HCT116 (cell line): ENCODE results near the gene TTLL6. TPM values are rescaled to one million over a fixed set of nuclear protein-coding genes. Genes with fewer than 3 reads are reported as not detected.

Source experiments
- ATAC-seq: fragments of 200-7000 bp; cut with Tn5 transposase; 2 replicates; pipeline ENCODE4 v1.9.1; 2020; ENCODE audit warnings: mild to moderate bottlenecking, moderate library complexity
- BruUV-seq: library from RNA; stranded (reverse); fragments of 400-500 nt; replicated peaks from 2 replicates; lab custom pipeline; 2021; lab: Mats Ljungman, UMichigan
- CTCF ChIA-PET: fragments of 300-600 bp; sonication (Branson Sonifier 250); formaldehyde crosslinking; loops from one replicate; lab custom pipeline; 2021; ENCODE audit warnings: antibody characterized with exemption; lab: Charles Lee
- POLR2A ChIA-PET: fragments of 300-600, 350-600 bp; sonication (Branson Sonifier 250); formaldehyde crosslinking; loops from one replicate; lab custom pipeline; 2021; ENCODE audit warnings: antibody characterized with exemption; lab: Charles Lee
- RAD21 ChIA-PET, 2 experiments: fragments of 300-600 bp; sonication (Branson Sonifier 250); formaldehyde crosslinking; loops; one replicate each; lab custom pipeline; 2023; ENCODE audit warnings: low total read pairs in 2 of 2; ENCODE audit not compliant: uncharacterized antibody in 2 of 2, unreplicated experiment in 2 of 2, low non-redundant PET in 1 of 2; lab: Charles Lee
- DNase-seq: peaks from one replicate; pipeline ENCODE4 v3.0.0-alpha.2; 2010; ENCODE audit warnings: low read depth, low spot score
- H2AFZ ChIP-seq: fragments of 200-600 bp; shearing (Covaris generic), sonication (generic); 2 replicates; pipeline ENCODE4 v1.6.1; 2017; ENCODE audit warnings: low read depth, mixed run types, mixed read lengths, antibody characterized with exemption, low read length; ENCODE audit not compliant: poor library complexity, severe bottlenecking
- H3K27ac ChIP-seq: 2 replicates; pipeline ENCODE4 v1.5.1; 2012; ENCODE audit warnings: low read depth, low read length
- H3K27me3 ChIP-seq: fragments of 200-600 bp; sonication (generic); 2 replicates; pipeline ENCODE4 v1.6.1; 2016; ENCODE audit warnings: mixed run types, low read length, mixed read lengths; ENCODE audit not compliant: insufficient read depth
- H3K36me3 ChIP-seq, 2 experiments: fragments of 200-500 bp in 1 of 2; fragments of 200-600 bp in 1 of 2; sonication (Bioruptor generic) in 1 of 2; sonication (generic) in 1 of 2; 2 replicates each; pipeline versions ENCODE4 v1.5.1 to v1.6.1; 2014 to 2016; ENCODE audit warnings: low read length in 2 of 2, inconsistent platforms in 1 of 2, mixed read lengths in 1 of 2, mixed run types in 1 of 2; ENCODE audit not compliant: insufficient read depth in 2 of 2, control insufficient read depth in 1 of 2
- H3K4me1 ChIP-seq, 2 experiments: fragments of 200-600 bp in 1 of 2; sonication (generic) in 1 of 2; 2 replicates each; pipeline versions ENCODE4 v1.5.1 to v1.6.1; 2012 to 2017; ENCODE audit warnings: low read length in 2 of 2, inconsistent platforms in 1 of 2, mild to moderate bottlenecking in 1 of 2, mixed read lengths in 1 of 2, mixed run types in 1 of 2, moderate library complexity in 1 of 2; ENCODE audit not compliant: insufficient read depth in 2 of 2, control insufficient read depth in 1 of 2
- H3K4me2 ChIP-seq: fragments of 200-600 bp; sonication (generic); 2 replicates; pipeline ENCODE4 v1.6.1; 2017; ENCODE audit warnings: mixed run types, low read length, mixed read lengths
- H3K4me3 ChIP-seq, 2 experiments: fragments of 200-600 bp in 1 of 2; sonication (generic) in 1 of 2; replicated peaks in 1 of 2; 2 replicates each; pipeline ENCODE4 v1.5.1; 2011 to 2016; ENCODE audit warnings: low read length in 2 of 2, control low read depth in 1 of 2, low read depth in 1 of 2, mild to moderate bottlenecking in 1 of 2, mixed read lengths in 1 of 2, mixed run types in 1 of 2
- H3K79me2 ChIP-seq: fragments of 200-600 bp; sonication (generic); 2 replicates; pipeline ENCODE4 v1.6.1; 2017; ENCODE audit warnings: mild to moderate bottlenecking, mixed run types, low read length, moderate library complexity, mixed read lengths; ENCODE audit not compliant: insufficient read depth
- H3K9ac ChIP-seq: fragments of 200-600 bp; sonication (generic); 2 replicates; pipeline ENCODE4 v1.6.1; 2016; ENCODE audit warnings: low read length, mixed read lengths
- H3K9me2 ChIP-seq: fragments of 200-600 bp; sonication (generic), shearing (Covaris generic); 2 replicates; pipeline ENCODE4 v1.6.1; 2017; ENCODE audit warnings: mixed run types, mild to moderate bottlenecking, moderate library complexity; ENCODE audit not compliant: insufficient read depth
- H3K9me3 ChIP-seq, 2 experiments: fragments of 200-500 bp in 1 of 2; fragments of 200-600 bp in 1 of 2; sonication (Bioruptor generic) in 1 of 2; sonication (generic) in 1 of 2; 2 replicates each; pipeline ENCODE4 v1.6.1; 2014 to 2017; ENCODE audit warnings: low read length in 2 of 2, mixed read lengths in 2 of 2, inconsistent platforms in 1 of 2, low read depth in 1 of 2, mild to moderate bottlenecking in 1 of 2, mixed run types in 1 of 2, moderate library complexity in 1 of 2; ENCODE audit not compliant: control insufficient read depth in 1 of 2, insufficient read depth in 1 of 2
- H4K20me1 ChIP-seq: fragments of 200-600 bp; sonication (generic), shearing (Covaris generic); 2 replicates; pipeline ENCODE4 v1.6.1; 2017; ENCODE audit warnings: mixed run types, mild to moderate bottlenecking, moderate library complexity; ENCODE audit not compliant: insufficient read depth
- ATF3 ChIP-seq: IDR thresholded peaks from 2 replicates; pipeline ENCODE4 v1.6.1; 2012
- CBX3 ChIP-seq: IDR thresholded peaks from 2 replicates; pipeline ENCODE4 v1.6.1; 2012; ENCODE audit warnings: low read depth
- CEBPB ChIP-seq: IDR thresholded peaks from 2 replicates; pipeline ENCODE4 v1.6.1; 2012; ENCODE audit warnings: low read depth
- CTCF ChIP-seq, 3 experiments: fragments of 200-600 bp in 1 of 3; sonication (generic) in 1 of 3; IDR thresholded peaks in 2 of 3; conservative IDR thresholded peaks in 1 of 3; 2 replicates each; pipeline ENCODE4 v1.5.1; 2012 to 2017; ENCODE audit warnings: low read depth in 2 of 3, low read length in 2 of 3, antibody characterized with exemption in 1 of 3, borderline replicate concordance in 1 of 3, control low read depth in 1 of 3, mild to moderate bottlenecking in 1 of 3, mixed read lengths in 1 of 3, mixed run types in 1 of 3, moderate library complexity in 1 of 3; ENCODE audit not compliant: insufficient read depth in 1 of 3
- ELF1 ChIP-seq: IDR thresholded peaks from 2 replicates; pipeline ENCODE4 v1.6.1; 2012; ENCODE audit warnings: low read depth, borderline replicate concordance
- EZH2 ChIP-seq: fragments of 200-600 bp; sonication (generic); IDR thresholded peaks from 2 replicates; pipeline ENCODE4 v1.6.1; 2017; ENCODE audit warnings: antibody characterized with exemption, mixed run types
- EZH2phosphoT487 ChIP-seq: fragments of 200-600 bp; IDR thresholded peaks from 2 replicates; pipeline ENCODE4 v1.6.1; 2018; ENCODE audit warnings: antibody characterized with exemption, borderline replicate concordance
- FOSL1 ChIP-seq: IDR thresholded peaks from 2 replicates; pipeline ENCODE4 v1.6.1; 2012; ENCODE audit warnings: low read depth
- JUND ChIP-seq: IDR thresholded peaks from 2 replicates; pipeline ENCODE4 v1.6.1; 2012
- MAX ChIP-seq: IDR thresholded peaks from 2 replicates; pipeline ENCODE4 v1.6.1; 2012
- POLR2AphosphoS5 ChIP-seq: IDR thresholded peaks from 2 replicates; pipeline ENCODE4 v1.6.1; 2011; ENCODE audit warnings: mild to moderate bottlenecking, low read depth, low read length, moderate library complexity
- RAD21 ChIP-seq: IDR thresholded peaks from 2 replicates; pipeline ENCODE4 v1.6.1; 2012; ENCODE audit warnings: low read depth, mild to moderate bottlenecking
- SP1 ChIP-seq: IDR thresholded peaks from 2 replicates; pipeline ENCODE4 v1.6.1; 2012; ENCODE audit warnings: low read depth
- SRF ChIP-seq: IDR thresholded peaks from 2 replicates; pipeline ENCODE4 v1.6.1; 2012; ENCODE audit warnings: low read depth
- TCF7L2 ChIP-seq: IDR thresholded peaks from 2 replicates; pipeline ENCODE4 v1.7.0; 2011; ENCODE audit warnings: borderline replicate concordance, inconsistent platforms; ENCODE audit not compliant: insufficient read depth, insufficient read length; ENCODE audit errors: extremely low read depth
- YY1 ChIP-seq: IDR thresholded peaks from 2 replicates; pipeline ENCODE4 v1.6.1; 2011; ENCODE audit warnings: low read length, low read depth, moderate library complexity, mild to moderate bottlenecking; ENCODE audit not compliant: insufficient replicate concordance; ENCODE audit errors: extremely low read depth
- ZBTB33 ChIP-seq: IDR thresholded peaks from 2 replicates; pipeline ENCODE4 v1.6.1; 2011; ENCODE audit warnings: mild to moderate bottlenecking, low read length, moderate library complexity; ENCODE audit not compliant: insufficient replicate concordance; ENCODE audit errors: extremely low read depth
- ZFX ChIP-seq: fragments of 450-650 bp; IDR thresholded peaks from 2 replicates; pipeline ENCODE4 v1.6.1; 2017
- intact Hi-C: fragments of 100-400 bp; cut with micrococcal nuclease; formaldehyde crosslinking; loops from 2 replicates; pipeline ENCODE4 v1.10.0; 2022
- total RNA-seq: library from RNA; stranded (reverse); gene quantifications from one replicate; pipeline ENCODE4 v1.2.1, GENCODE V29; 2021; ENCODE audit not compliant: unreplicated experiment

Gene TTLL6
- total RNA-seq, 1 experiment from 2014 or later: 0.79 TPM

- DNase-seq (no peak), ATAC-seq (no peak)
- Histone ChIP-seq H3K27me3 (no peaks in the 10 kb centered on the region), H3K9ac (no peak overlapping the region), H4K20me1 (no peaks in the 10 kb centered on the region), H3K9me3 (no peaks in the 10 kb centered on the region), H3K27ac (no peak overlapping the region), H3K4me3 (no peak overlapping the region), H3K9me2 (no peaks in the 10 kb centered on the region), H3K36me3 (no peaks in the 10 kb centered on the region), H3K4me2 (no peak overlapping the region), H3K4me1 (peaks cover 5 to 13% of the 10 kb centered on the region in 2 experiments; a peak in 2 of 4 replicates), H3K79me2 (peaks cover 38% of the 10 kb centered on the region; the same call in 1 of the 2 replicates), H2AFZ (no peak overlapping the region)
- intact Hi-C loops: no loop called here
- TF ChIP-seq POLR2AphosphoS5: no peak
- no peak for TF ChIP-seq ZFX
- no peak for TF ChIP-seq TCF7L2
- no peak for TF ChIP-seq JUND
- no peak for TF ChIP-seq MAX
- no peak for TF ChIP-seq CEBPB
- TF ChIP-seq CBX3: no peak
- TF ChIP-seq ELF1: no peak
- TF ChIP-seq ATF3: no peak
- TF ChIP-seq YY1: no peak
- no peak for TF ChIP-seq ZBTB33
- TF ChIP-seq RAD21: no peak
- no peak for TF ChIP-seq SP1
- TF ChIP-seq FOSL1: no peak
- TF ChIP-seq CTCF (IDR thresholded peaks at IDR 0.05 in 2 of 3, conservative IDR thresholded peaks at IDR 0.05 in 1 of 3; ENCODE audit: borderline replicate concordance in 1 of 3, insufficient read depth in 1 of 3, low read depth in 2 of 3, low read length in 2 of 3): no peak
- TF ChIP-seq EZH2phosphoT487: no peak
- TF ChIP-seq EZH2: no peak
- TF ChIP-seq SRF: no peak
- RAD21 ChIA-PET: interaction anchor here in 1 of 2 experiments (0.7 kb wide), 1 partner anchor 156 kb away, joined by 3 read pairs; no protein-coding TSS in a partner anchor
- BruUV-seq: no TSS peak
- CTCF ChIA-PET: interaction anchor here (1.1 to 1.5 kb wide), 2 partner anchors 50 to 111 kb away, joined by 4 read pairs; no protein-coding TSS in a partner anchor
- POLR2A ChIA-PET: no interaction called here
Observed at GRCh38 chr17:48834973-48835372, 17.9 kb upstream of the TTLL6 start.
